ENCODE data around the gene ZNF576.
"Not testable (repeated sequence)": the region's sequence is repeated elsewhere in the genome, so short reads cannot be mapped to it uniquely, and the experiment has no call there.

The ZNF576 gene

GRCh38 chr19:43597876-43598275 lies 1.5 kb downstream of the ZNF576 start:
- H3K9ac ChIP-seq: no peak overlapping the region
- H3K4me3 ChIP-seq (ENCODE audit: low read depth, low read length): no peak overlapping the region
- H2AFZ ChIP-seq: no peak overlapping the region

GRCh38 chr19:43598445-43599240 lies 2.2 kb downstream of the ZNF576 start:
- Histone ChIP-seq H3K9ac (no peak overlapping the region), H3K27me3 (ENCODE audit: control insufficient read depth, insufficient read depth, low read length) (no peaks in the 10 kb centered on the region), H3K4me2 (ENCODE audit: low read length) (no peak overlapping the region), H2AFZ (no peak overlapping the region), H3K79me2 (peaks cover 16% of the 10 kb centered on the region), H3K27ac (no peak overlapping the region), H3K36me3 (ENCODE audit: control insufficient read depth, insufficient read depth, low read length) (no peaks in the 10 kb centered on the region), H3K4me1 (peaks cover 12% of the 10 kb centered on the region), H3K9me3 (ENCODE audit: control insufficient read depth, low read length) (no peaks in the 10 kb centered on the region), H3K4me3 (ENCODE audit: low read depth, low read length) (no peak overlapping the region)
- no peak for TF ChIP-seq CTCF (IDR thresholded peaks at IDR 0.05)

More at GRCh38 chr19:43597876-43598275, 1.5 kb downstream of the ZNF576 start:
- Histone ChIP-seq H3K27ac (no peak overlapping the region), H3K4me1 (peaks cover 12% of the 10 kb centered on the region), H3K27me3 (ENCODE audit: control insufficient read depth, insufficient read depth, low read length) (no peaks in the 10 kb centered on the region), H3K36me3 (ENCODE audit: control insufficient read depth, insufficient read depth, low read length) (no peaks in the 10 kb centered on the region), H3K4me2 (ENCODE audit: low read length) (no peak overlapping the region), H3K9me3 (ENCODE audit: control insufficient read depth, low read length) (no peaks in the 10 kb centered on the region), H3K79me2 (peaks cover 17% of the 10 kb centered on the region)
- no peak for TF ChIP-seq CTCF (IDR thresholded peaks at IDR 0.05)

DNA sequence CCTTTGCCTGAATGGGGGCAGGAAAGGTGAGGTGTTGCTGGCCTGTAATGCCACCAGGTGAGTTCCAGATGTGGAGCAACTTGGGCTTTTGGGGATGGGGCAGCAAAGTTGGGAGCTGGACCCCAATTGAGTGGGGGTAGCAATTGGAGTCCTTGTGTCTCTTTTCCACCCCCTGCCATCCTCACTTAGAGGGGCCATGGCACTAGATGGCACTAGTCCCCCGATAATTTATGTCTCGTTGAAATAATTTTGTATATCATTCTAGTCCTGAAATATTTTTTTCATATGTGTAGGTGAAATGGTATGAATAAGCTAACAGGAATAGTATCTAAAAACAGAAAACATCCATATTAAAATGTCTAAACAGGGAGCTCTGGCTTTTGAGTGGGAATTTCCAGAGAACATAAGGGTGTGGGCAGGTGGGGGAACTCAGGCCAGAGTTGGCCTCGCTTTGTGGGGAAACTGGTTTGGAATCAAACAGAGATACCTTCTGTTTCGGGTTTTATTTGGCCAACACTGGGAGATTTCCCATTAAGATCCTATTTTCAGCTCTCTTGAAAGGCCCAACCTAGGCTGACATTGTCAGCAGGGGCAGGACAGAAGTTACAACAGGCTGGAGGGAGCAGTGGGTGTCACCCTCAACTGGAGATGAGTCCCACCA lies 3.4 kb downstream of the ZNF576 start:
- peaks cover 9% of the 10 kb centered on the region for H3K79me2 ChIP-seq
- no peaks in the 10 kb centered on the region for H3K36me3 ChIP-seq (ENCODE audit: control insufficient read depth, insufficient read depth, low read length)
- H3K4me1 ChIP-seq: peaks cover 11% of the 10 kb centered on the region
- no peak overlapping the region for H3K9ac ChIP-seq
- no peak overlapping the region for H2AFZ ChIP-seq
- no peaks in the 10 kb centered on the region for H3K27me3 ChIP-seq (ENCODE audit: control insufficient read depth, insufficient read depth, low read length)
- no peak overlapping the region for H3K27ac ChIP-seq
- H3K4me2 ChIP-seq (ENCODE audit: low read length): no peak overlapping the region
- H3K9me3 ChIP-seq (ENCODE audit: control insufficient read depth, low read length): no peaks in the 10 kb centered on the region
- no peak overlapping the region for H3K4me3 ChIP-seq (ENCODE audit: low read depth, low read length)
- TF ChIP-seq CTCF (IDR thresholded peaks at IDR 0.05): no peak

DNA sequence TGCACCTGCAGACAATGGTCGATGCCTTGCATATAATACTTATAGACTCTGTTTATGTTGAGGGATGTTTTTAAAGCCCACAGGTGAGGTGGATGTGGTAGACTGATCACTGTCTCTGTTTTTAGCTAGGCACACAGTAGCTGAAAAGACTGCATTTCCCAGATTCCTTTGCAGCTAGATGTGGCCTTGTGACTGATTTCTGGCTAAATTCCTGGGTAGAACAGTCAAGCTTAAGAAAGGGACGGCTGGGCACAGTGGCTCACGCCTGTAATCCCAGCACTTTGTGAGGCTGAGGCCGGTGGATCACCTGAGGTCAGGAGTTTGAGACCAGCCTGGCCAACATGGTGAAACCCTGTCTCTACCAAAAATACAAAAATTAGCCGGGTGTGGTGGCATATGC lies 3.9 kb downstream of the ZNF576 start:
- not testable (repeated sequence) for H3K27ac ChIP-seq; H3K36me3 ChIP-seq (ENCODE audit: control insufficient read depth, insufficient read depth, low read length); H3K4me2 ChIP-seq (ENCODE audit: low read length); H3K9ac ChIP-seq; H3K4me3 ChIP-seq (ENCODE audit: low read depth, low read length); H3K4me1 ChIP-seq; H3K27me3 ChIP-seq (ENCODE audit: control insufficient read depth, insufficient read depth, low read length); H2AFZ ChIP-seq; H3K9me3 ChIP-seq (ENCODE audit: control insufficient read depth, low read length); H3K79me2 ChIP-seq

DNA sequence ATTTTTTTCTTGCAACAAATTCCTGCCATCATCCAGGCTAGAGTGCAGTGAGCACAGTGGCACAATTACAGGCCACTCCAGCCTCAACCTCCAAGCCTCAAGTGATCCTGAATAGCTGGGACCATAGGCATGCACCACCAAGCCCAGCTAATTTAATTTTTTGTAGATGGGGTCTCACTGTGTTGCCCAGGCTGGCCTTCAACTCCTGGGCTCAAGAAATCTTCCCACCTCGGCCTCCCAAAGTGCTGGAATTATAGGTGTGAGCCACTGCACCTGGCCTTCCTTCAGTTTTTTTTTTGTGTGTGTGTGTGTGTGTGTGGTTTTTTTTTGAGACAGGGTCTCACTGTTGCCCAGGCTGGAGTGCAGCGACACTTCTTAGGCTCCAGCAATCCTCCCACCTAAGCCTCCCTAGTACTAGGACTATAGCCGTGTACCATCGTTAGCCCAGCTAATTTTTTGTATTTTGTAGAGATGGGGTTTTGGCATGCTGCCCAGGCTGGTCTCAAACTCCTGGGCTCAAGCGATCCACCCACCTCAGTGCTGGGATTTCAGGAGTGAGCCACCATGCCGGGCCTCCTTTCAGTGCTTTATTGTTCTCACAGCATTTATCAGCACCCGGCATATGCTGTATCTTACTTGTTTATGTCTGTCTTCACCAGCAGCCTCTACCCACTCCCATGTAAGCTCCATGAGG lies 9.6 kb downstream of the ZNF576 start:
- Histone ChIP-seq H3K4me3 (ENCODE audit: low read depth, low read length) (no peak overlapping the region), H3K9ac (no peak overlapping the region), H2AFZ (no peak overlapping the region), H3K79me2 (no peaks in the 10 kb centered on the region), H3K36me3 (ENCODE audit: control insufficient read depth, insufficient read depth, low read length) (no peaks in the 10 kb centered on the region), H3K27me3 (ENCODE audit: control insufficient read depth, insufficient read depth, low read length) (no peaks in the 10 kb centered on the region), H3K4me2 (ENCODE audit: low read length) (no peak overlapping the region), H3K4me1 (no peaks in the 10 kb centered on the region), H3K9me3 (ENCODE audit: control insufficient read depth, low read length) (no peaks in the 10 kb centered on the region), H3K27ac (no peak overlapping the region)
- no peak for TF ChIP-seq CTCF (IDR thresholded peaks at IDR 0.05)
